SH-SY5Y (cell line): Measurements from ENCODE around the gene HAAO.

Experiments
- GATA2 ChIP-seq: IDR thresholded peaks from 2 replicates; pipeline ENCODE4 v1.6.1; 2011; ENCODE audit warnings: mild to moderate bottlenecking, low read depth, low read length
- GATA3 ChIP-seq: IDR thresholded peaks from 2 replicates; pipeline ENCODE4 v1.6.1; 2011; ENCODE audit warnings: low read depth, mild to moderate bottlenecking, low read length, moderate library complexity

- no peak for TF ChIP-seq GATA2
- TF ChIP-seq GATA3, result no peak
These were observed 11.2 kb downstream of the HAAO start for GRCh38 chr2:42781181-42781580.
